NCI-H345 (cell line): ENCODE results near the gene MED16.

ENCODE experiments used
- DNase-seq: peaks from one replicate; lab custom pipeline; 2025; lab: John Stamatoyannopoulos, UW

The MED16 gene

GRCh38 chr19:927780-928401 lies 34.9 kb upstream of the MED16 start:
- DNase-seq = no peak

GRCh38 chr19:927351-927779 lies 34.4 kb upstream of the MED16 start:
- no peak for DNase-seq

GRCh38 chr19:926589-927350 lies 33.8 kb upstream of the MED16 start:
- DNase-seq = no peak

GRCh38 chr19:926323-926588 lies 33.3 kb upstream of the MED16 start:
- no peak for DNase-seq

GRCh38 chr19:925526-926322 lies 32.7 kb upstream of the MED16 start, which contains the start of gene ARID3A:
Gene ARID3A, plus strand, starts transcription at chr19:926035. Its CDS starts 3,494 bp downstream, at chr19:929529.
- DNase-seq = peak; percentile 85

- DNase-seq = peak; percentile 23
Observed at GRCh38 chr19:925087-925525, 32.1 kb upstream of the MED16 start.

- no peak for DNase-seq
Observed at GRCh38 chr19:924553-925086, 31.6 kb upstream of the MED16 start.

- peak; percentile 75 for DNase-seq
Observed at GRCh38 chr19:920051-920864, 27.3 kb upstream of the MED16 start.

- DNase-seq = peak; percentile 74
Observed at GRCh38 chr19:919199-920050, 26.4 kb upstream of the MED16 start.

- peak; percentile 62 for DNase-seq
Observed at GRCh38 chr19:918481-919198, 25.7 kb upstream of the MED16 start.

- no peak for DNase-seq
Observed at GRCh38 chr19:918152-918437, 25.1 kb upstream of the MED16 start.

GRCh38 chr19:917323-918151 lies 24.6 kb upstream of the MED16 start, which contains the start of gene KISS1R:
Gene KISS1R, plus strand, starts transcription at chr19:917333. Its CDS starts 170 bp downstream, at chr19:917503.
- peak; percentile 50 for DNase-seq

- peak; percentile 24 for DNase-seq
Observed at GRCh38 chr19:916645-917322, 23.8 kb upstream of the MED16 start.

GRCh38 chr19:913080-913748 lies 20.2 kb upstream of the MED16 start, which contains the start of gene R3HDM4:
Gene R3HDM4, minus strand, starts transcription at chr19:913219. Its CDS starts 62 bp downstream, at chr19:913157.
- DNase-seq = peak; percentile 71

- no peak for DNase-seq
Observed at GRCh38 chr19:912181-913079, 19.4 kb upstream of the MED16 start.

- DNase-seq = no peak
Observed at GRCh38 chr19:911197-912033, 18.4 kb upstream of the MED16 start.
